ENCODE data around the gene SH3PXD2B.
A peak's percentile ranks its signal among the peaks of the same experiment; 100 is the strongest.
"Not testable (repeated sequence)": the region's sequence is repeated elsewhere in the genome, so short reads cannot be mapped to it uniquely, and the experiment has no call there.

Gene SH3PXD2B

DNA sequence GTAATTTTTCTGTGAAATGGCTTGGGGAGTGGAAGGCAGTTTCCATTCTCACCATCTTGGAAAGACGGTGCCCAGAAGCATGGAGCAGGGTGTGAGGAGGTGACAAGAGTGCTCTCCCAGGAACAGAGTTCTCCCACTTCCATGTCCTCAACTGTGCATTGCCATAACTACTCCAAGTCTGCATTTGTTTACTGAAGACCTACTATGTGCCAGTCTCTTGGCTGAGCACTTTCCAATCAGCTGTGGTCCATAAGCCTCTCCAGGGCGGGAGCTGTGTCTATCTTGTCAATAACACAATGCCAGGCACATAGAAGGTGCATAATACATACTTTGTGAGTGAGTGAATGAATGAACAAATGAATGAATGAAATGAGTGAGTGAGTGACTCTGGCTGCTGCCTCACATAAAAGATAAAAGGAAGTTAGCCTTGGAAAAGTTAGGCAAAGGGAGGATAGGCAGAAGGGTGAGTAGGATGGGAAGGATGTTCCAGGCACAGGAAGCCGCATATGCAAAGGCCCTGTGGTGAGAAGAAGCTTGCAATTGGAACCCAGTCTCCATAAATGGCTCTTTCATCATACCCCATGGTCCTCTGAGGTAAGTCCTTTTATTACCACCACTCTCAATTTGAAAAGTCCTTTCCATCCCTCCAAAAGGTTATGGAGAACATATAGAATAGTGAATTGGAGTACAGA lies 31.3 kb upstream of the SH3PXD2B start:
- DNase-seq, result no peak

DNA sequence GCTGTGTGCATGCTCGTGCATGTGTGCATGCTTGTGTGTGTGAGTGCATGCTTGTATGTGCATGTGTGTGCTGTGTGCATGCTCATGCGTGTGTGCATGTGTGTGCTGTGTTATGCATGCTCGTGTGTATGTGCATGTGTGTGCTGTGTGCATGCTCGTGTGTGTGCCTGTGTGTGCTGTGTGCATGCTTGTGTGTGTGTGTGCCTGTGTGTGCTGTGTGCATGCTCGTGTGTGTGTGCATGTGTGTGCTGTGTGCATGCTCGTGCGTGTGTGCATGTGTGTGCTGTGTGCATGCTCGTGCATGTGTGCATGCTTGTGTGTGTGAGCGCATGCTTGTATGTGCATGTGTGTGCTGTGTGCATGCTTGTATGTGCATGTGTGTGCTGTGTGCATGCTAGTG lies 30.3 kb upstream of the SH3PXD2B start:
- no peak for DNase-seq

DNA sequence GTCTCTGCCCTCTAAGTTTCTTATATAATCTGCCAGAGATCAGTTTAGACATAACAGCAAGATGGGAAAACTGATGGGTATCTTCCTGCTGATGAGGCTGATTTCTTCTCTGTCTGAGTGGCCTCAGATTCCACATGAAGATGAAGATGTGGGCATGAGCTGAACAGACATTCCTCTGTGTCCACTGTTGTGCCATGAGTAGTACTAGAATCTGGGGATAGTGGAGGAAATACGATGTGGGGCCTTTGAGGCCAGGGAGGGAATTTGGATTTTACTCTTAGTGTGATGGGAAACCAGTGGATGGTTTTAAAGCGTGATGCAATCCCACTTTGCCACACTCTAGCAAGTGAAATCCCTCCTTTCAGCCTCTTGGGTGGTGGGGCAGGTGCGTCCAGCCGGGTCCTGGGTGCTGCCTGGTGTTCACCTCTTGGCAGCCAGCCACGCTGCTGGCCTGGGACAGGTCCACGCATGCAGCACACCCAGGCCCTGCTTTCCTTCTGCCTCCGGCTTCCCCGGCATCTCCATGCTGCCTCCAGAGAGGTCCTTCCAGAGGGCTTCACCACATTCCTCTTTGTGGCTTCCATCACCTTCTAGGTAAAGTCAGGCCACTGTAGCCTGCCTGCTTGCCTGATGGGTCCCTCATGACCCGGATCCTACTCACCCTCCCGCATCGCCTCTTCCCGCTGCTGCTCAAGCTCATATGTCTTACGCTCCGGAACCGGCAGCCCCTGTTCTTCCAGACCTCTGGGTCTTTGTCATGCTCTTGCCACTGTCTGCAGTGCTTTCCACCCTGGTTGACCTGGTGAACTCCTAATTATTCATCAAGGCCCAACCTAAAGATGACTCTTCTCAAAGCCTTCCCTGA lies 28.1 kb upstream of the SH3PXD2B start:
- no peak for DNase-seq

GRCh38 chr5:172481011-172481800 lies 26.9 kb upstream of the SH3PXD2B start:
- no peak for DNase-seq

- no peak for DNase-seq
Observed at GRCh38 chr5:172479784-172480115, 25.4 kb upstream of the SH3PXD2B start.

DNA sequence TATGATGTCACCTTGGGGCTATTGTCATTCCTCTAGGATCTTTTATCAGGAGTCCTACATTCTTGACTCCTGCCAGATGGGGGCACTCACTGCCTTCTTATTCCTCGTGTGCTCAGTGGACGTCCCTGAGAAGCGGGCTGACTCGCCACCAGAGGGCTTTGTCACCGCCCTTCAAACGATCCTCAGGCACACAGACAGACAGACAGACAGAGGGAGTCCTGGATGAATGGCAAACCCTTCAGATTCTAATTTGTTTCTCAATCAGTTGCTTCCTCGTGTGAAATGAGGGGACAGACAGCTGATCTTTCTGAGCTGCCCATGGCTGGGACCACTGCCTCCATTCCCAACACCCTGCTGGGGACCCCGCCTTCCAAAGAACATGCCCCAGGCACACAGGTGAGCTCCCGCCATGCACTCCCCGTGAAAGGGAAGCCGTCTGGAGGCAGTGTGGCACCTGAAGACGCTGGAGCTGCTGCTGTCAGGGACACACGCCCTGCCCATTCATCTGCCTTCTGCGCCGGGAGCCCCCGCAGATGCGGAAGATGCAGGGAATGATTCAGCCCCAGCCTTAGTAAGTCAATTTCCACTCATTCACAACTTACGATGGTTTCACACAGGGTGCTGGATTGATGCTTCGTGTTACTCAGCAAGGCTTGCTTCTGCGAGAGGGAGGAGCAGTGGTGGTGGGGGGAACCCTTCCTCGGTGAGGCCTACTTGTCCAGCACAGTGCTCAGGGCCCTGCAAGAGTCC lies 24.9 kb upstream of the SH3PXD2B start:
- peak; percentile 41 for DNase-seq

GRCh38 chr5:172478695-172479033 lies 24.3 kb upstream of the SH3PXD2B start:
- DNase-seq, result not testable (repeated sequence)

- DNase-seq, result no peak
Observed at GRCh38 chr5:172478256-172478655, 23.9 kb upstream of the SH3PXD2B start.

GRCh38 chr5:172477466-172477865 lies 23.1 kb upstream of the SH3PXD2B start:
- no peak for DNase-seq

DNA sequence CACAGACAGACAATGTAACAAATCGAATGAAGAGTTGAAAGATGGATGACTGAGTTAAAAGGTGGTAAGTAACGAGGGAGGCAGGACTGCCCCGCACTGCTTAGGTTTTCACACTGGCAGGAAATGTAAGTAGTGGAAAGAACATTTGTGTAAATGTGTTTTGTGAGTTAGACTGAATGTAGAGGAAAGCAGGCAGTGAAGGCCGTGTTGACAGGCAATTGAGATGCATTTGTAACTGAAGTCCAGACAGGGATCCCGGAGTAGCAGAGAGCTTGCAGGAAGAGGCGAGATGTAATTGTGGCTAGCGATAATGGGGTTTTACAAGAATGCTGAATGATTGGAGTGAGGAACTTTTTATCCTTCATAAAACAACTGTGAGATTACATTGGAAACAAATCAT lies 20.0 kb upstream of the SH3PXD2B start:
- DNase-seq, result no peak

GRCh38 chr5:172473427-172473826 lies 19.1 kb upstream of the SH3PXD2B start:
- no peak for DNase-seq

- no peak for DNase-seq
Observed at GRCh38 chr5:172469697-172470096, 15.4 kb upstream of the SH3PXD2B start.

DNA sequence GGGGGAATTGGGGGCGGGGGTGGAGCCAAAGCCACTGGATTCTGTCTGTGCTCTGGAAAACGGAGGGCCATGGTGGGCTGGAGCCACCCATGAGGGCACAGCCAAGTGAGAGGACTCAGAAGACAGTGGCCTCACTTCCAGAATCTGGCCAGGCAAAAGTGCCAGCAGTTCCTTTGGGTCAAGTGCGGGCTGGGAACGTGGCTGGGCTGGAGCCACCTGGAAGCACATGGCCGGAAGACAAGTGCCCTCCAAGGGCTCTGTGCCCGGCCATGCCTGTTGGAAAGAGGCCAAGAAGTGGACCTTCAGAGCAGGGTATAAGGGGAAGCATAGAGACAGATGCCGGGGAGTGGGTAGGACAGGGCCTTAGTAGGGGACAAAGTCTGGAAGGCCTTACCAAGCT lies 11.7 kb upstream of the SH3PXD2B start:
- DNase-seq, result no peak

GRCh38 chr5:172463031-172463430 lies 8.7 kb upstream of the SH3PXD2B start:
- no peak for DNase-seq

- DNase-seq, result no peak
Observed at GRCh38 chr5:172459783-172460165, 5.4 kb upstream of the SH3PXD2B start.

DNA sequence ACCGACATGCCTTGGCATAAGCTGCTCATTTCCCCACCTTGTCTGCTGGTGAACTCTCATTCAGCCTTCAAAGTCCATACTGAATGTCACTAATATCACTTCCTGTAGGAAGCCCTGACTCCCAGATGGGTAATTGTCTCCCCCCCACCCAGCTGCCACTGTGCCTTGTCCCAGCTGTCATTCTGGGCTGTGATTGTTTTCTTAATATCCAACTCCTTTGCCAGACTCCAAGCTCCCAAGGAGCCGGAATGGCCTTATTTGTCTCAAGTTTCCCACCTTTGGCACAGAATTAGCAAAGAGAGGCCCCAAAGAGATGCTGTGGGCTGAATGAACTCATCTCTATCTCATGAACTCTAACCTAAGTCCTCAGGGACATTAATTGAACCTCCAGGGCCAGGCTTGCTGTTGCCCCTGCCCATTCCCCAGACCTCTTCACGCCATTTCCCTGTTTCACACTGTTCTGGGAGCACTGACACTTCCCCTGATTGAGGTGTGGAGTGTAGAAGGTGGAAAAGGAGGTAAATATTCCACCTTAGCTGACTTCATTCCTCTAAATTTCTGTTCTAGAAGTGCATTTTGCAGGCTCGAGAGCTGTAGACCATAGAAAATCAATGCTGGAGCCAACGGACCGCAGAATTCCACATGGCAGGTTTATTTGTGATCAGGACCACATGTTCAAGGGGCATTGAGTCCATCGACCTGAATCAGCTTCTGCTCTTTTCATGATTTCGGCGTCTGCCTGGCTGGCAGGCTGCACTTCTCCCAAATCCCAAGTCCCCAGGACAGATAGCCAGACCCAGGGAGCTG lies 4.9 kb upstream of the SH3PXD2B start:
- DNase-seq, result no peak

DNA sequence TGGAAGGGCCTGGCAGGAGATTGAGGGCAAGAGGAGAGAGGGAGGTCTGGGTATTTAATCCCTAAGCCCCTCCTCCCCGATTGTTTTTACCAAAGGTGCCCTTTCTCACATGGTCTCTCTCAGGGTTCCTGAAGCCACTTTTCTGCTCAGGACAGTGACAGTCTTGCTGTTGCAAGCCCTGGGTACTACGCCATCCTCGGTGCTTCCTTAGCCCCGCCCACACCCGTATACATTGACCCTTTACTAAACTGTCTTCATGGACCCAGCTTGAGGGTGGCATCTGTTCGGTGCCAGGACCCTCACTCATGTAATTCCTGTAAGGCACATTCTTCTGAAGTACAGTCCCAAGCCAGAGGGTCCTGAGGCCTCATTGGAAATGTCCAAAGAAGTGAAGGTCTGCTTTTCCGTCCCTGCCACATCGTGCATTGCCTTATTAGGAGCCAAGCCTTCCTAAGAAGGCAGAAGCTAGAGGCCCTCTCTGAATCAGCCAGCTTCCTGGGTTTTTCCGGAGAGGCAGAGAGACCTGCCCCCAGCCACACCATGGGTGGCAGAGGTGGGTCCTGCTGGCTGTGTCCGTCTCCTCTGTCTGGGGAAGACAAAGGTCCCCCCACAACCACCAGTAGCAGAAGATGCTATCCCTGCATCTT lies 1.9 kb upstream of the SH3PXD2B start:
- DNase-seq, result no peak

DNA sequence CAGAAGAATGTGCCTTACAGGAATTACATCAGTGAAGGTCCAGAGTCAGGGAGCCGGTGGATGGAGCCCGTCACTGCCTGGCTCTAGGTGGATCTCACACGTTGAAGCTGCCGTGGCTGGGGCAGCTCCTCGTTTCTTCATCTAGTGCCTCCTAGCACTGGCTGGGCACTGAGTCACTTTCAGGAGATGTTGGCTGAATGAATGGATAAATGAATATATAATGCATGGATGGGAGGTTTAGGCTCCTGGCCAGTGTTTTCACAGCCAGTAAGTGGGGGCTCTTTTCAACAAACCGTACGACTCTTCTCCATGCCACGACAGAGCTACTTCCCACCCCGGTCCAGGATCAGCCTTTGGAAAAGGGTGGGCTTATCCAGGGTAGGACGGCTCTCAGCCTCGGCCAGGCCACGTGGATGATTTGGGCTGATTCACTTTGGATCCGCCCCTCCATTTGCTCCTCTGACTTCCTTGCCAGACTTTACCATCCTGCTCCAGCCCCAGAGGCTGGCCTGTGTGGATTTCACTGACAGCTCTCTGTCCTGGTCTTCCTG lies 1.3 kb upstream of the SH3PXD2B start:
- no peak for DNase-seq

DNA sequence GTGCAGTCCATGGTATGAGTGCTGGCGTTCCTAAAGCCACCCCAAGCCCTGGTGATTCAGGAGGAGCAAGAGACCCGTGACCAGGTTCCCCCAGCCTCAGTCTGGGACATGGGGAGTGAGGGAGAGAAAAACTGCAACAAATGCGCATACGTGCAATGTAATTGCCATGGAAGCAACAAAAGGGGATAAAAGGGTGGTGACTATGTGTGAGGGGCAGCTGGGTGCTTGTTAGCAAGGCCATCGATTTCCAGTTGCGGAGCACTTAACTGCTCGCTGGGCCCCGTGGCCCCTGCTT lies 709 bp upstream of the SH3PXD2B start:
- DNase-seq, result no peak

- peak; percentile 20 for DNase-seq
Observed at GRCh38 chr5:172453986-172454357, 353 bp downstream of the SH3PXD2B start.

GRCh38 chr5:172453206-172453985 lies 929 bp downstream of the SH3PXD2B start:
- no peak for DNase-seq

All from activated CD8-positive, alpha-beta memory T cell treated with anti-CD3 and anti-CD28 coated beads, Interleukin-2, amount 50 U/mL, for 4 hours (primary cell).